Stimulated activated CD8-positive, alpha-beta memory T cell treated with anti-CD3 and anti-CD28 coated beads, Interleukin-7, amount 100 ng/mL, for 24 hours (primary cell): Measurements from ENCODE around the gene H2BW1.
"Not testable (repeated sequence)": the region's sequence is repeated elsewhere in the genome, so short reads cannot be mapped to it uniquely, and the experiment has no call there.

ENCODE experiments used
- DNase-seq: peaks from one replicate; pipeline ENCODE4 v3.0.0-alpha.2; 2020; ENCODE audit warnings: low read depth

The H2BW1 gene, protein sequence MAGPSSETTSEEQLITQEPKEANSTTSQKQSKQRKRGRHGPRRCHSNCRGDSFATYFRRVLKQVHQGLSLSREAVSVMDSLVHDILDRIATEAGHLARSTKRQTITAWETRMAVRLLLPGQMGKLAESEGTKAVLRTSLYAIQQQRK

DNA sequence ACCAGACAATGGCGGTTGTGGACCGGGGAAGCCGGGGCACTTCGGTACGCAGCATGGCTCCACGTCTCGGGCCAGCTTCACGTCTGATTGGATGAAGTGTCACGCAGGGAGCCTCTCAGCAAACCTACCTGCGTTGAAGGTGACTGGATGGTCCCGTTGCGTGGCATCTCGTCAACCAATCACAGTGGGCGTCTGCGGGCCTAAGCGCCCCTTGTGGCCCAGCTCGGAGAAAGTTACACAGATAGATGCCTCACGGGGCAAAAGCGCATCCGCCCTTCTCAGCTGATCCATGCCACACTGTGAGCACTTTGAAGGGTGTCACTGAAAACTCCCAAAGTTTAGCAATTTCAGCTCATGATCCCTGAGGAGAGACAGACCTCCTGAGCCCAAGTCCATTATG, at the start of gene H2BW1:
Gene H2BW1, minus strand, starts transcription at position 103 of the 400 bp plus-strand sequence. CDS start 132 bp downstream, outside the sequence.
- DNase-seq, result no peak

GRCh38 chrX:104062636-104063035, 49.1 kb upstream of the H2BW1 start:
- DNase-seq, result not testable (repeated sequence)

GRCh38 chrX:104054956-104055355, 41.4 kb upstream of the H2BW1 start:
- not testable (repeated sequence) for DNase-seq

GRCh38 chrX:104047171-104047570, 33.7 kb upstream of the H2BW1 start:
- DNase-seq, result no peak

DNA sequence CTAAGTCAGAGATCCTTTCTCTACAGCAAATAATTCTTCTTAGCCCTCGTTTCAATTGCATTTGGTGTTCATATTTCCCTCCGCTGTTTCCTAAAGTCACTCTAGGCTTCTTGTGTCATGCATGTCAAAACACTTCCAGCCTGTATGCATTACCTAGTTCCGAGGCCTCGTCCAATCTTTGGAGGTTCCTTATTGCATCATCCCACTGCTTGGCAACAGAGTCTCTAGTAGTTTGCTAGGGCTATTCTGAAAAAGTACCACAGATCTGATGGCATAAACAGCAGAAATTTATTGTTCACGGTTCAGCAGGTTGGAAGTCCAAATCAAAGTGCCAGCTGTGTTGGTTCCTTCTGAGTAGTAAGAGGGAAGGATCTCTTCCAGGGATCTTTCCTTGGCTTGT, 32.1 kb upstream of the H2BW1 start:
- no peak for DNase-seq

DNA sequence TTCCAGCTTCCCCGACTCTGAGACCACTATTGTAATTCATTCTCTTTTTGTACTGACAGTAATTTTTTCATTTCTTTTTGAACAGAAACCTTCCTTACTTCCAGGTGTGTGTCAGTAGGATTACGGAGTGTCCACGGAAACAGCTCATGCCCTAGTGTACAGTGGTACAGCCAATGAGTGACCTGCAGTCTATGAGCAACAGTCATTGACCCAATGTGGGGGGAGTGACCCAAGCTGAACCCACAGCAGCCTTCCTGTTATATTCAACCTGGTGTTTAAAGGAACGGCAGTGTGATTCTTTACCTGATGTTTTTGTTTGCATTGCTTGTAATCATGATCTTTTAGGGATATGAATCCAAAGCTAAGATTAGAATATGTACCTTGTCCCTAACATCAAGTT, 27.5 kb upstream of the H2BW1 start:
- no peak for DNase-seq

DNA sequence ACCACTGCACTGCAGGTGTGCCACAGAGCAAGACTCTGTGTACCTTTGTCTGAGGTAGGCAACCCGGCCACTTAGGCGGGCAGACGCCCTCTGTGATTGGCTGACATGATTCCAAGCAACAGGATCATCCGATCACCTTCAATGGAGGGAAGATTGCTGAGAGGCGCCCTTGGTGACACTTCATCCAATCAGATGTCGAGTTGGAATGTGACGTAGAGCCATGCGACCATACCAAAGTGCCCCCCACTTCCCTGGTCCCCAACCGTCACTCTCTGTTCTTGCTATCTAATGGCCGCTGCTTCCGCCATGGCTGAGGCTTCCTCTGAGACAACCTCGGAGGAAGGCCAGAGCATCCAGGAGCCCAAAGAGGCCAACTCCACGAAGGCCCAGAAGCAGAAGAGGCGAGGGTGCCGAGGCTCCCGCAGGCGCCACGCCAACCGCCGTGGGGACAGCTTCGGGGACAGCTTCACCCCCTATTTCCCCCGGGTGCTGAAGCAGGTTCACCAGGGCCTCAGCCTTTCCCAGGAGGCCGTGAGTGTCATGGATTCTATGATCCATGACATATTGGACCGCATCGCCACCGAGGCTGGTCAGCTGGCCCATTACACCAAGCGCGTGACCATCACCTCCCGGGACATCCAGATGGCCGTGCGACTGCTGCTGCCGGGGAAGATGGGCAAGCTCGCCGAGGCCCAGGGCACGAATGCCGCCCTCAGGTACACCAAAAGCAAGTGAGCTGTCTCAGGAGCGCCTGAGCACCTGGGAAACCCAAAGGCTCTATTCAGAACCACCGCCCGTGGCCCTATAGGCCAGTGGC, 26.4 kb upstream of the H2BW1 start, which contains the start of gene H2BW2:
Gene H2BW2, plus strand, starts transcription at position 268 of the 817 bp plus-strand sequence. Its CDS starts 39 bp downstream, at position 307.
- DNase-seq, result no peak

DNA sequence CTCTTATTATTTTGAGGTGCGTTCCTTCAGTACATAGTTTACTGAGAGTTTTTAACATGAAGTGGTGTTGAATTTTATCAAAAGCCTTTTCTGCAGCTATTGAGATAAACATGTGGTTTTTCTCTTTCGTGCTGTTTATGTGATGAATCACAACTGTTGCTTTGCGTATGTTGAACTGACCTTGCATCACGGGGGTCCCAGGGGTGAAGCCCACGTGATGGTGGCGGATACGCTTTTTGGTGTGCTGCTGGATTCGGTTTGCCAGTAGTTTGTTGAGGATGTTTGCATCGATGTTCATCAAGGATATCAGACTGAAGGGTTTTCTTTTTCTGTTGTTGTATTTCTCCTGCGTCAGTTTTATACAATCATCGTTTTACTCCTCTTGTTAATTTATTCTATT, 4.6 kb upstream of the H2BW1 start:
- DNase-seq, result no peak

DNA sequence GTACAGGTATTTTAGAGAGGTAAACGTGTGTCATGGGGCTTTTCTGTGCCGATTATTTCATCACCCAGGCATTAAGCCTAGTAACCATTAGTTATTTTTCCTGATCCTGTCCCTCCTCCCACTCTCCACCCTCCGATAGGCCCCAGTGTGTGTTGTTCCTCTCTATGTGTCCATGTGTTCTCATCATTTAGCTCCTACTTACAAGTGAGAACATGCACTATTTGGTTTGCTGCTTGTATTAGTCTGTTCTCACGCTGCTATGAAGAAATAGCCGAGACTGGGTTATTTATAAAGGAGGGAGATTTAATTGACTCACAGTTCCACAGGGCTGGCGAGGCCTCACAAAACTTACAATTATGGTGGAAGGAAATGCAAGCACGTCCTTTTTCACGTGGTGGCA, 2.1 kb upstream of the H2BW1 start:
- not testable (repeated sequence) for DNase-seq

- no peak for DNase-seq
Observed at GRCh38 chrX:104013158-104013557, 350 bp downstream of the H2BW1 start.

DNA sequence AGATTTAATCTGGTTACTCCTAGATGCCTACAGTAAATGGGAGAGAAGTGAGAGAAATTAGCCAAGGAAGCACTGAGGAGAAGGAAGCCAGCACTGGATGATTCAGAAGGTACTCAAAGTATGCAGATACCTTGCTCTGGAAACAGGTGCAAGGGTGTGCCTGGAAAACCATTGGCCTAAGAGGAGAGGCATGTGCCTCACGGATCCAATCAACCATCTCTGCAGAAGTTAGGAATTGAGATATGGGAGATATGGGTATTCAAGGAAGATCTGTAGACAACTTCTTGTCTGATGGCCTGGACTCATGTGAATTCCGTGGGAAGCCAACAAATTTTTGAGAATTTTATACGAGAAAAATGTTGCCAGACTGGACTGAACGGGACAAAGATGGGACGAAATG, 4.7 kb downstream of the H2BW1 start:
- no peak for DNase-seq

GRCh38 chrX:103999234-103999633, 14.3 kb downstream of the H2BW1 start:
- DNase-seq, result no peak

DNA sequence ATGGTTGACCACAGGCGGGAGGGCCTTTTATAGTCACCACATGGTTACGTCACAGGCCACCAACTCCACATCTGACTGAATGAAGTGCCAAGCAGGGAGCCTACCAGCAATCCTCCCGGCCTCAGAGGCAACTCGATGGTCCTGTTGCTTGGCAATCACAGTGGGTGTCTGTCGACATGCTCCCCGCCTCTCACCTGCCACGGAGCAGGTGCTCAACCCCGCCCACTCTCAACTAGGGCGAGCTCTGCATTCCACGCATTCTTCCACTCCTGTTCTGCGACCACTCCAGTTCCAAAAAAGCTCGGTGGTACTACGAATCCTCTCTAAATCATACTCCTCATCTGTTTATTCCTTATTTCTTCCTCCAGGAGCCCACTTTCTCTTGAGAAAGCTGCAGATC, 30.0 kb downstream of the H2BW1 start:
- not testable (repeated sequence) for DNase-seq

GRCh38 chrX:103962411-103963278, 50.9 kb downstream of the H2BW1 start, which contains the start of gene TMSB15B:
TSS of gene TMSB15B (plus strand) at chrX:103962627.
- DNase-seq, result not testable (repeated sequence)
